ENCODE measurements around the gene C16orf92.

C16orf92 gene

GRCh38 chr16:30006095-30006473 lies 16.9 kb upstream of the C16orf92 start:
- Histone ChIP-seq H3K36me3 (ENCODE audit: insufficient read depth, low read length) (peaks cover 23% of the 10 kb centered on the region), H4K20me1 (ENCODE audit: insufficient read depth, low read length) (no peaks in the 10 kb centered on the region), H3K79me2 (ENCODE audit: insufficient read depth, low read length) (no peaks in the 10 kb centered on the region), H3K4me2 (ENCODE audit: low read length) (no peak overlapping the region), H3K4me3 (ENCODE audit: low read depth, low read length, poor library complexity, severe bottlenecking) (no peak overlapping the region), H3K9ac (ENCODE audit: low read length) (no peak overlapping the region), H2AFZ (ENCODE audit: low read length) (no peak overlapping the region), H3F3A (ENCODE audit: insufficient read depth, low read length) (no peaks in the 10 kb centered on the region), H3K9me2 (ENCODE audit: low read depth, low read length) (no peaks in the 10 kb centered on the region), H3K9me3 (ENCODE audit: low read length) (no peaks in the 10 kb centered on the region), H3K27me3 (ENCODE audit: insufficient read depth, low read length) (peaks cover 4% of the 10 kb centered on the region), H3K27ac (ENCODE audit: low read depth, low read length, poor library complexity, severe bottlenecking) (no peak overlapping the region), H3K4me1 (ENCODE audit: insufficient read depth, low read length, severe bottlenecking) (no peaks in the 10 kb centered on the region)
- TF ChIP-seq EZH2 (IDR thresholded peaks at IDR 0.05; ENCODE audit: borderline replicate concordance, low read length) (no peak), CTCF (IDR thresholded peaks at IDR 0.05; ENCODE audit: low read length) (no peak)

- Histone ChIP-seq H4K20me1 (ENCODE audit: insufficient read depth, low read length) (no peaks in the 10 kb centered on the region), H3K9me2 (ENCODE audit: low read depth, low read length) (no peaks in the 10 kb centered on the region), H3K4me3 (ENCODE audit: low read depth, low read length, poor library complexity, severe bottlenecking) (no peak overlapping the region), H3K27me3 (ENCODE audit: insufficient read depth, low read length) (peaks cover 4% of the 10 kb centered on the region), H3K9ac (ENCODE audit: low read length) (no peak overlapping the region), H3K36me3 (ENCODE audit: insufficient read depth, low read length) (peaks cover 17% of the 10 kb centered on the region), H3K4me2 (ENCODE audit: low read length) (no peak overlapping the region), H2AFZ (ENCODE audit: low read length) (no peak overlapping the region), H3K9me3 (ENCODE audit: low read length) (no peaks in the 10 kb centered on the region), H3K79me2 (ENCODE audit: insufficient read depth, low read length) (no peaks in the 10 kb centered on the region), H3F3A (ENCODE audit: insufficient read depth, low read length) (no peaks in the 10 kb centered on the region), H3K4me1 (ENCODE audit: insufficient read depth, low read length, severe bottlenecking) (no peaks in the 10 kb centered on the region), H3K27ac (ENCODE audit: low read depth, low read length, poor library complexity, severe bottlenecking) (no peak overlapping the region)
- no peak for TF ChIP-seq CTCF (IDR thresholded peaks at IDR 0.05; ENCODE audit: low read length)
- no peak for TF ChIP-seq EZH2 (IDR thresholded peaks at IDR 0.05; ENCODE audit: borderline replicate concordance, low read length)
These were observed 16.2 kb upstream of the C16orf92 start for GRCh38 chr16:30006659-30007377.

GRCh38 chr16:30007378-30007895 lies 15.6 kb upstream of the C16orf92 start:
- Histone ChIP-seq H3K27ac (ENCODE audit: low read depth, low read length, poor library complexity, severe bottlenecking) (no peak overlapping the region), H3K9ac (ENCODE audit: low read length) (no peak overlapping the region), H3F3A (ENCODE audit: insufficient read depth, low read length) (no peaks in the 10 kb centered on the region), H3K4me2 (ENCODE audit: low read length) (no peak overlapping the region), H3K4me1 (ENCODE audit: insufficient read depth, low read length, severe bottlenecking) (no peaks in the 10 kb centered on the region), H3K27me3 (ENCODE audit: insufficient read depth, low read length) (peaks cover 4% of the 10 kb centered on the region), H3K9me2 (ENCODE audit: low read depth, low read length) (no peaks in the 10 kb centered on the region), H3K79me2 (ENCODE audit: insufficient read depth, low read length) (no peaks in the 10 kb centered on the region), H3K36me3 (ENCODE audit: insufficient read depth, low read length) (peaks cover 17% of the 10 kb centered on the region), H3K4me3 (ENCODE audit: low read depth, low read length, poor library complexity, severe bottlenecking) (no peak overlapping the region), H4K20me1 (ENCODE audit: insufficient read depth, low read length) (no peaks in the 10 kb centered on the region), H3K9me3 (ENCODE audit: low read length) (no peaks in the 10 kb centered on the region), H2AFZ (ENCODE audit: low read length) (no peak overlapping the region)
- TF ChIP-seq EZH2 (IDR thresholded peaks at IDR 0.05; ENCODE audit: borderline replicate concordance, low read length): no peak
- no peak for TF ChIP-seq CTCF (IDR thresholded peaks at IDR 0.05; ENCODE audit: low read length)
